ENCODE data around the gene DYNC1H1.
"Not testable (repeated sequence)": the region's sequence is repeated elsewhere in the genome, so short reads cannot be mapped to it uniquely, and the experiment has no call there.

DYNC1H1 gene

DNA sequence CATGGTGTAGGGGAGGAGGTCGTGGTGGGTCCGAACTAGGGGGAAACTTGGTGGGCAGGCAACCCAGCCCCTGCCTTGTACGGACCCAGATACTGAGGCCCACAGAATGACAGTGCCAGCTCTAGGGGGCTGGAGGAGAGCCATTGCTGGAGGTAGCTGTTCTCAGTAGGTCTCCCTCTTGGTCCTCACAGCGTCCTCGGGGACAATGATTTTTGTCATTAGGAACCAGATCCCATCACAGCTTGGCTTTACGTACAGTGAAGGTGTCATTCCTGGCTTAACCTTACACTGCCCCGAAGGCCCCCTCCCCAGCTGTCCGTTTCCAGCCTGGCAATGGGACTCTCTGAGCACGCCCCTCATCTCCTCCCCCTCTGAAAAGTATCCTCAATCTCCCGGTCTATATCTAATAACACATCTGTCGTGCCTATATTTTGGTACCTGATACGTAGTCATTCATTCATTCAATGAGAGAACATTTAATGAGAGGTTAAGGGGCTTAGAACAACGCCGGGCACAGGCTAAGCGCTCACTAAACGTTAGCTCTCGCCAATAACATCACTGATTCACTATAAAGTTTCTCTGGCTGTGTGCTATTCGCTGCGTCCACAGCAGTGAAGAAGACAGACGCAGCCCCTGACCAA, 597 bp upstream of the DYNC1H1 start:
- DNase-seq (ENCODE audit: low read depth): no peak

GRCh38 chr14:101965181-101965544, 790 bp downstream of the DYNC1H1 start:
- DNase-seq (ENCODE audit: low read depth): no peak

- no peak for DNase-seq (ENCODE audit: low read depth)
Measured at GRCh38 chr14:101965770-101966722, 1.7 kb downstream of the DYNC1H1 start.

GRCh38 chr14:101966742-101967141, 2.4 kb downstream of the DYNC1H1 start:
- DNase-seq (ENCODE audit: low read depth): no peak

DNA sequence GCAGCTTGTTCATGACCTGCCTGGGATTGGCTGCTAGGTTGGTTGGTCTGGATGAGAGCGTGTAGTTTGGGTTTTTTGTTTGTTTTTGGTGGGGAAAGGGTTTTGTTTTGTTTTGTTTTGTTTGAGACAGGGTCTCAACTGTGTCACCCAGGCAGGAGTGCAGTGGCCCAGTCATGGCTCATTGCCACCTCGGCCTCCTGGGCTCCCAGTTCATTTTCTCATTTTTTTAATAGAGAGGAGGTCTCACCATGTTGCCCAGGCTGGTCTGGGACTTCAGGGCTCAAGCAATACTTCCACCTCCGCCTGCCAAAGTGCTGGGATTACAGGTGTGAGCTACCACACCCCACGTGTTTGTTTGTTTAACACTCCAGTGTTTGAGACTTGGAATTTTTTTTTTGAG, 3.8 kb downstream of the DYNC1H1 start:
- no peak for DNase-seq (ENCODE audit: low read depth)

DNA sequence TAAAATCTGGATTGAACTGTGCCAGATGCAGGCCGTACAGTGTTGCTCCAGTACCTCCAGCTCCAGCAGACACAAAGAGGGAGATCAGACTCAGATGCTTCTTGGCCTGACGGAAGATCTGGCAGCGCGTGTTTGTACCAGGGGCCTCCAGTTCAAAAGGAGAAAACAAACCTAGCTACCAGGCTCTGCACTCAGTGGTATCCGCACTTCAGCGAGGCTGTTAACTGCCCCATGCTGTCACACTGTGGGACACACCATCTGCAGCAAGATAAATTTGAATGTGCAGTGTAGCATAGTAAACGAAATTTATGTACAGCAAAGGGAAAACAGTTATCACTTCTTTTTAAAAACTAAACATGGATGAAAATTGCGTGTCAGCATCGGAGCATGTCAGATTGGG, 5.1 kb downstream of the DYNC1H1 start:
- no peak for DNase-seq (ENCODE audit: low read depth)

GRCh38 chr14:101970830-101971400, 6.5 kb downstream of the DYNC1H1 start:
- DNase-seq (ENCODE audit: low read depth): no peak

DNA sequence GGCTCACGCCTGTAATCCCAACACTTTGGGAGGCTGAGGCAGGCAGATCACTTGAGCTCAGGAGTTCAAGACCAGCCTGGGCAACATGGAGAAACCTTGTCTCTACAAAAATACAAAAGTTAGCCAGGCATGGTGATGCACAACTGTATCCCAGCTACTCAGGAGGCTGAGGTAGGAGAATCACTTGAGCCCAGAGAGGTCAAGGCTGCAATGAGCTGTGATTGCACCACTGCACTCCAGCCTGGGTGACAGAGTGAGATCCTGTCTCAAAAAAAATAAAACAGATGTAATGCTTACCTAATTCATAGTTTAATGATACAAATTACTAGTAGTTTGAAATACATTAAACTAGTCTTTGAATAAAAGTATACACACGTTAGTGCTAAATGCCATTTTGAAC, 7.1 kb downstream of the DYNC1H1 start:
- DNase-seq (ENCODE audit: low read depth): not testable (repeated sequence)

DNA sequence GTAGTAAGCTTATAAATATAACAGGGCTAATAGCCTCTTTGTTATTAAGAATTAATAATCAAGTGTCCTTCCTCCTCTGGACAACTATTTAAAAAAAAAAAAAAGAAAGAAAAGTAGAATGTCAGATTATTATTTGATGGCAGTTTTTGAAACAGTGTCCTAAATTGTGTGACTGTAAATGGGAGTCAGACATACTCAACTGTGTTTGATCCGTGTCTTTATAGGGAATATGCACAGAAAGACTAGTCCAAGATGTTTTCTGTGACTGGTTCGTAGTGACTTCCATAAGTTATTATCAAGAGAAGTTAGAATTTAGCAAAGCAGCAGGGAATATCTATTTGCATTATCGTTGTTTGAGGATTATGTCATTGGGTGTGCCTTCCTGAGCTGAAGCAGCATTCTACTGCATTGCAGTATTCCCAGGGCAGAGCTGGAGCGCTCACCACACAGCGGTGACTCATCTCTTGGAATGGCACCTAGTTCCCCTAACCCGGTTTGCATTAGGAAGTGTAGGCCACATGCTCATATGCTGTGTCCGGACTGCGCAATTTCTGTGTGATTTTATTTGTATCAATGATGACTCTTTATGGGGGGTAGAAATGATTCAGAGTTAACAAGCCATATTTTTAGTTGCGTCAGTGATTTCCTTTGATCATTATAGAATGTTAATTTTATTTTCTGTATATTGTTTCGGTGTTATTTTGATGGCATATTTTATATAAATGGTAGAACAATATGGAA, 7.9 kb downstream of the DYNC1H1 start:
- DNase-seq (ENCODE audit: low read depth): no peak

- no peak for DNase-seq (ENCODE audit: low read depth)
Measured at GRCh38 chr14:101973356-101973755, 9.0 kb downstream of the DYNC1H1 start.

DNA sequence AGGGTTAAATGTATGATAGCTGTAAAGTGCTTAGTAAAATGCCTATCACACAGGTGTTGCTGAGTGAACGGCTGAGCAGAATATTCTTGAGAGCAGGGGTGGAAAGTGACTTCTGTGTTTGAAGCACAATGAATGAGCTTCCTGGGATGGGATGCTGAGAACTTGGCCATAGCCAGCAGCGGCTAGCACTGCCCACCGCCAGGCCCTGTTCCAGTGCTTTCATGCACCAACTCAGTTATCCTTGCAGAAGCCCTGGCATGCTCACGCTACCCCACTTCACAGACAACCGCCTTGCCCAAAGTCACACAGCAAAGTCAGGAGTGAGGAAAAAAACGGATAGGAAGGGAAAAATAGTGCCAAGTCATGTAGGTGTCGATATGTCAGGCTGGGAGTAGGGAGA, 10.9 kb downstream of the DYNC1H1 start:
- DNase-seq (ENCODE audit: low read depth): no peak

DNA sequence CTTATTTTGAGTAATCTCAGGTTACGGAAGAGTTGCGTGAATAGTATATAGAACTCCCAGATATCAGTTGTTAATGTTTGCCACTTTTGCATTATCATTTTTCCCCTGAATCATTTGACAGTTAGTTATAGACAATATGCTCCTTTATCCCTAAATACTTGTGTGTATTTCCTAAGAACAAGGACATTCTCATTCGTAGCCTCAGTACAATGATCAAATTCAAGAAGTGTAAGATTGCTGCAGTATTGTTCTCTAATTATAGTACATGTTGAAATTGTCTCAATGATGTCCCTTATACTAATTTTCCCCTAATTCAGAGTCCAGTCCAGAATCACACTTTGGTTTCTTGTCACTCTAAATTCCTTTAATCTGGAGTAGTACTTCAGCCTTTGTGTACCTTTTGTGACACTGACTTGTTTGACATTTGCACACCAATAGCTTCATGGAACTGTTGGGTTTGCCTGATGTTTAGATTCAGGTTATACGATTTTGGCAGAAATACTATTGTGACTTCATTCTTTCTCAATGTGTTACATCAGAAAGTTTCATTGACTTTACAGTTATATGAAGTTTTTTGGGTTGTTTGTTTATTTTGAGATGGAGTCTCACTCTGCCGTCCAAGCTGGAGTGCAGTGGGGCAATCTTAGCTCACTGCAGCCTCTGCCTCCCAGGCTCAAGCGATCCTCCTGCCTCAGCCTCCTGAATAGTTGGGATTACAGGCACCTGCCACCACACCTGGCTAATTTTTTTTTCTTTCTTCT, 13.1 kb downstream of the DYNC1H1 start:
- no peak for DNase-seq (ENCODE audit: low read depth)

- no peak for DNase-seq (ENCODE audit: low read depth)
Measured at GRCh38 chr14:101979666-101980065, 15.3 kb downstream of the DYNC1H1 start.

DNA sequence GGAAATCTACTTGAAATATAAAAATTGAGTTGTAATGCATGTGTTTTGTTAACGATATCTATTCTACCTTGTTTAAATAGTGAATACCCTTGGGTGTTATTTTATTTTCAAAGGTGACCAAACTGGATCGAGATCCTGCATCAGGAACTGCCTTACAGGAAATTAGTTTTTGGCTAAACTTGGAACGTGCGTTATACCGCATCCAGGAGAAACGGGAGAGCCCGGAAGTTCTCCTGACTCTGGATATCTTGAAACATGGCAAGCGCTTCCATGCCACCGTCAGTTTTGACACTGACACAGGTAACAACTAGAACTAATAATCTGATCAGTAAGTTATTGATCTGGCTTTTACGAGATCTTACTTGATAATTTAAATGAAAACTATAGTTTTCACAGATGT, 15.9 kb downstream of the DYNC1H1 start:
- DNase-seq (ENCODE audit: low read depth): no peak

DNA sequence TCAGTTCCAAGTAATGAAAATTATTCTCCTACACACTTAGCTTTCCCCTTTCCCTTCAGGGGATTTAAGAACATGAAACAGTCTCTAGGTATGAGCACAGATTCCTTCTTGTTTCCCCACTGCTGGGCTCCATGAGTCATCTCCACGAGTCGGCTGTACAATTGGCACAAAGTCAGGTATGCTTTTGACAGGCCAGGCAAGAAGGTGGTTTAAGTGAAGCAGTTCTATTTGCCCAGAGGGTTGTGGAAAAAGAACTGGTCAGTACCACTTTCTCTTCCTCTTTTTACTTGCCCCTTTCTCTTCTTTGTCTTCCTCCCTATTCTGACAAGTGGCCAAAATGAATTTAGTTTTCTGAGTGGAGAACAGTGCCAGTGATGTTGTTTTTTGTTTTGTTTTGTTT, 16.3 kb downstream of the DYNC1H1 start:
- no peak for DNase-seq (ENCODE audit: low read depth)

DNA sequence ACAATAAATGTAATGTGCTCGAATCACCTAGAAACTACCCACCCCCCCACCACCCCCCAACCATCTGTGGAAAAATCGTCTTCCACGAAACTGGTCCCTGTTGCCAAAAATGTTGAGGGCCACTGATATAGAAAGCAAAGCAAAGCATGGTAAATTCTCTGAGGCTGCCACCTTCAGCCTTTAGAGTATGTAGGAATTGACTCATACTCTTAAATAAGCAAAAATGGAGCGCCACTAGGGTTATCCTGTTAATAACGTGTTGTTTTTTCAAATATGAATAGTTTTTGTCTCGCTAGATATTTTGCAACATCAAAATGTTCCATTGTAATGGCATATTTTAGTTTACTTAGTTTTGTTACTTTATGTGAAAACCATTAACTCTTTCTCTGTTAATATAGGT, 18.2 kb downstream of the DYNC1H1 start:
- DNase-seq (ENCODE audit: low read depth): no peak

DNA sequence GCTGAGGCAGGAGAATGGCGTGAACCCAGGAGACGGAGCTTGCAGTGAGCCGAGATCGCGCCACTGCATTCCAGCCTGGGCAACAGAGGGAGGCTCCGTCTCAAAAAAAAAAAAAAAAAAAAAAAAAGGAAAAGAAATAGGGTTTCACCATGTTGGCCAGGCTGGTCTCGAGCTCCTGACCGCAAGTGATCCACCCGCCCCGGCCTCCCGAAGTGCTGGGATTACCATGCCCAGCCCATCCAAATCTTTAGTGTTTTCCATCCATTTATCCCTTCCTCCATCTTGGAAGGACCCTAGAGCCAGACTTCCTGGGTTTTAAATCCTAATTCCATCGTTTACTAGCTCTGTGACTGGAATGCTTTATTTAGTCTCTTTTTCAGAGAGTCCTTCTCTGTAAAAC, 20.5 kb downstream of the DYNC1H1 start:
- DNase-seq (ENCODE audit: low read depth): not testable (repeated sequence)

DNA sequence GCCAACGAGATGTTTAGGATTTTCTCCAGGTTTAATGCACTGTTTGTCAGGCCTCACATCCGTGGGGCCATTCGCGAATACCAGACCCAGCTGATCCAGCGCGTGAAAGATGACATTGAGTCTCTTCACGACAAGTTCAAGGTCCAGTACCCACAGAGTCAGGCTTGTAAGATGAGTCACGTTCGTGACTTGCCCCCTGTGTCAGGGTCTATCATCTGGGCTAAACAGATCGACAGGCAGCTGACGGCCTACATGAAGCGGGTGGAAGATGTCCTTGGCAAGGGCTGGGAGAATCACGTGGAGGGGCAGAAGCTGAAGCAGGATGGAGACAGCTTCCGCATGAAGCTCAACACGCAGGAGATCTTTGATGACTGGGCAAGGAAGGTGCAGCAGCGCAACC, 21.6 kb downstream of the DYNC1H1 start:
- DNase-seq (ENCODE audit: low read depth): no peak

GRCh38 chr14:101986953-101987352, 22.6 kb downstream of the DYNC1H1 start:
- no peak for DNase-seq (ENCODE audit: low read depth)

GRCh38 chr14:101988377-101988776, 24.0 kb downstream of the DYNC1H1 start:
- no peak for DNase-seq (ENCODE audit: low read depth)

DNA sequence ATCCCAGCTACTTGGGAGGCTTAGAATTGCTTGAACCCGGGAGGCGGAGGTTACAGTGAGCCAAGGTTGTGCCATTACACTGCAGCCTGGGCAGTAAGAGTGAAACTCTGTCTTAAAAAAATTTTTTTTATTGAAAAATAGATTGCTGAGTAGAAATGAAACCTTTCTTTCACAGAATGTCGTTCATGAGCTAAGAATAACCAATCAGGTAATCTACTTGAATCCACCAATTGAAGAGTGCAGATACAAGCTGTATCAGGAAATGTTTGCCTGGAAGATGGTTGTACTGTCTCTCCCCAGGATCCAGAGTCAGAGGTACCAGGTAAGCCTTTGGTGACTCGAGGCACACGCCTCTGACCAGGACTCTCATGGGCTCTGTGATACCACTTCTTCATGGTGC, 27.0 kb downstream of the DYNC1H1 start:
- no peak for DNase-seq (ENCODE audit: low read depth)

DNA sequence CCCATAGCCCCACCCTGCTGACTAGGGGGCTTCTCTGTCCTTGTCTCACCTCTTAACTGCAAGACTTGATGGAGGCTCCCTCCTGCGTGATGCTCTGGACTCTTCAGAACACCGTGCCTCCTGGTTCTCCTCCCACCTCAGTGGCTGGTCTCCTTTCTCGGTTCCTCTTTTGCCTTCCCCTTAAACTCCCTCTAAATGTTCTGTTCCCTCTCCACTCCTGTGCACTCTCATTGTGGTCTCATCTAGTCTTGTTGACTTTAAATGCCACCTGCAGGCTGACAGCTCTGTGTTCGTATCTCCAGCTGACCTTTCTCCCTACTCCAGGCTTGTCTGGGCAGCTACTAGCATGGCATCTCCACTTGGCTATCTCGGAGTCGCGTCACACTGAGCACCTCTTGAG, 28.3 kb downstream of the DYNC1H1 start:
- DNase-seq (ENCODE audit: low read depth): no peak

Data from stimulated activated CD8-positive, alpha-beta memory T cell treated with anti-CD3 and anti-CD28 coated beads, Interleukin-7, amount 100 ng/mL, for 24 hours (primary cell).